Osteoblast (primary cell): ENCODE results near the gene ATG2B. TPM values are rescaled to one million over a fixed set of nuclear protein-coding genes. Genes with fewer than 3 reads are reported as not detected.

Experiments
- DNase-seq: peaks from one replicate; pipeline ENCODE4 v3.0.0; 2011; ENCODE audit warnings: low spot score, mixed read lengths; ENCODE audit not compliant: insufficient read length; ENCODE audit errors: missing footprints
- H2AFZ ChIP-seq: 2 replicates; pipeline ENCODE4 v1.6.0; 2011; ENCODE audit warnings: mild to moderate bottlenecking, low read length
- H3K27ac ChIP-seq: 2 replicates; pipeline ENCODE4 v1.5.1; 2011; ENCODE audit warnings: mild to moderate bottlenecking, low read depth, low read length, moderate library complexity
- H3K27me3 ChIP-seq: 2 replicates; pipeline ENCODE4 v1.6.0; 2012; ENCODE audit warnings: mild to moderate bottlenecking, control low read depth, inconsistent platforms, low read length, moderate library complexity; ENCODE audit not compliant: insufficient read depth
- H3K36me3 ChIP-seq: 2 replicates; pipeline ENCODE4 v1.5.1; 2011; ENCODE audit warnings: mild to moderate bottlenecking, low read length, control low read depth, moderate library complexity; ENCODE audit not compliant: insufficient read depth
- H3K4me1 ChIP-seq: 2 replicates; pipeline ENCODE4 v1.5.1; 2011; ENCODE audit warnings: mild to moderate bottlenecking, low read length, control low read depth, moderate library complexity; ENCODE audit not compliant: insufficient read depth
- H3K4me2 ChIP-seq: 2 replicates; pipeline ENCODE4 v1.6.0; 2011; ENCODE audit warnings: mild to moderate bottlenecking, low read length; ENCODE audit not compliant: insufficient read depth
- H3K4me3 ChIP-seq: fragments of 200-600 bp; sonication (generic); 3 replicates; pipeline ENCODE4 v1.5.1; 2012; ENCODE audit warnings: mild to moderate bottlenecking, low read length, inconsistent platforms; ENCODE audit not compliant: insufficient read depth
- H3K79me2 ChIP-seq: 2 replicates; pipeline ENCODE4 v1.6.0; 2012; ENCODE audit warnings: mild to moderate bottlenecking, low read length, control low read depth, inconsistent platforms; ENCODE audit not compliant: insufficient read depth
- H3K9me3 ChIP-seq: 2 replicates; pipeline ENCODE4 v1.5.1; 2011; ENCODE audit warnings: low read depth, low read length, control low read depth
- H4K20me1 ChIP-seq: 2 replicates; pipeline ENCODE4 v1.6.0; 2012; ENCODE audit warnings: mild to moderate bottlenecking, low read length, control low read depth; ENCODE audit not compliant: insufficient read depth
- CTCF ChIP-seq: IDR thresholded peaks from 2 replicates; pipeline ENCODE4 v1.5.1; 2011; ENCODE audit warnings: mild to moderate bottlenecking, low read depth, low read length, moderate library complexity; ENCODE audit errors: extremely low read depth
- total RNA-seq: library from RNA; depleted of rRNA; stranded (reverse); fragments of >200 nt; gene quantifications from 2 replicates; pipeline ENCODE4 v1.2.3, GENCODE V29; 2012

Gene ATG2B
- total RNA-seq, 1 donor, result 35.1 TPM

GRCh38 chr14:96243785-96244184 lies 119.4 kb downstream of the ATG2B start:
- H3K27me3 ChIP-seq, result no peaks in the 10 kb centered on the region
- no peak for TF ChIP-seq CTCF
- no peak overlapping the region for H2AFZ ChIP-seq
- peaks cover 34% of the 10 kb centered on the region for H3K36me3 ChIP-seq
- peaks cover 22% of the 10 kb centered on the region for H3K4me1 ChIP-seq
- H3K9me3 ChIP-seq, result no peaks in the 10 kb centered on the region
- H3K4me3 ChIP-seq, result no peak overlapping the region
- H3K4me2 ChIP-seq, result no peak overlapping the region
- no peak overlapping the region for H3K27ac ChIP-seq
- DNase-seq, result no peak
- no peaks in the 10 kb centered on the region for H3K79me2 ChIP-seq
- H4K20me1 ChIP-seq, result peaks cover 3% of the 10 kb centered on the region

- Histone ChIP-seq H3K79me2 (no peaks in the 10 kb centered on the region), H2AFZ (no peak overlapping the region), H4K20me1 (peaks cover 3% of the 10 kb centered on the region), H3K4me1 (peaks cover 17% of the 10 kb centered on the region), H3K4me3 (no peak overlapping the region), H3K36me3 (peaks cover 42% of the 10 kb centered on the region), H3K27me3 (no peaks in the 10 kb centered on the region), H3K9me3 (no peaks in the 10 kb centered on the region), H3K27ac (no peak overlapping the region), H3K4me2 (no peak overlapping the region)
- no peak for DNase-seq
- no peak for TF ChIP-seq CTCF
These were observed 121.0 kb downstream of the ATG2B start for GRCh38 chr14:96242126-96242525.

GRCh38 chr14:96240641-96241040 lies 122.5 kb downstream of the ATG2B start:
- no peak overlapping the region for H3K4me2 ChIP-seq
- no peak for DNase-seq
- H3K4me1 ChIP-seq, result peaks cover 2% of the 10 kb centered on the region
- H2AFZ ChIP-seq, result no peak overlapping the region
- TF ChIP-seq CTCF, result no peak
- no peak overlapping the region for H3K27ac ChIP-seq
- H3K36me3 ChIP-seq, result peaks cover 42% of the 10 kb centered on the region
- H3K9me3 ChIP-seq, result no peaks in the 10 kb centered on the region
- peaks cover 3% of the 10 kb centered on the region for H4K20me1 ChIP-seq
- H3K4me3 ChIP-seq, result no peak overlapping the region
- no peaks in the 10 kb centered on the region for H3K27me3 ChIP-seq
- H3K79me2 ChIP-seq, result no peaks in the 10 kb centered on the region

- Histone ChIP-seq H4K20me1 (peaks cover 3% of the 10 kb centered on the region), H2AFZ (no peak overlapping the region), H3K4me3 (no peak overlapping the region), H3K79me2 (no peaks in the 10 kb centered on the region), H3K4me2 (no peak overlapping the region), H3K27ac (no peak overlapping the region), H3K9me3 (no peaks in the 10 kb centered on the region), H3K36me3 (peaks cover 42% of the 10 kb centered on the region), H3K4me1 (peaks cover 2% of the 10 kb centered on the region), H3K27me3 (no peaks in the 10 kb centered on the region)
- DNase-seq, result no peak
- TF ChIP-seq CTCF, result no peak
These were observed 123.4 kb downstream of the ATG2B start for GRCh38 chr14:96239711-96240141.
